H1 (cell line): ENCODE data around the gene PIM2. TPM values are rescaled to one million over a fixed set of nuclear protein-coding genes. Genes with fewer than 3 reads are reported as not detected.

Experiments used
- ATF2 ChIP-seq: IDR thresholded peaks from 2 replicates; pipeline ENCODE4 v1.6.1; 2012; ENCODE audit warnings: low read length, inconsistent platforms
- CHD7 ChIP-seq: fragments of 300-600 bp; sonication (generic); IDR thresholded peaks from 2 replicates; pipeline ENCODE4 v1.7.1; 2012; ENCODE audit warnings: low read length, moderate library complexity, mild to moderate bottlenecking, inconsistent platforms; ENCODE audit not compliant: insufficient replicate concordance
- TBP ChIP-seq: IDR thresholded peaks from 2 replicates; pipeline ENCODE4 v1.6.1; 2011; ENCODE audit warnings: low read depth, low read length, improper control_type of control experiment
- USF2 ChIP-seq: IDR thresholded peaks from 2 replicates; pipeline ENCODE4 v1.6.1; 2011; ENCODE audit warnings: low read length, improper control_type of control experiment
- ZNF274 ChIP-seq: IDR thresholded peaks from 2 replicates; pipeline ENCODE4 v1.7.0; 2012; ENCODE audit warnings: low read length, borderline replicate concordance; ENCODE audit errors: extremely low read depth
- polyA plus RNA-seq, 7 experiments: library from polyadenylated mRNA; depleted of rRNA in 3 of 7; stranded (reverse) in 5 of 7; unstranded in 2 of 7; fragments of >200 nt in 5 of 7; fragments of 200-250 nt in 2 of 7; gene quantifications; 1 replicate in 5 of 7; 2 replicates in 1 of 7; 4 replicates in 1 of 7; pipeline versions ENCODE4 v1.2.1 to v1.2.3, GENCODE V29; 2011 to 2013; ENCODE audit warnings: missing spikeins in 2 of 7, mixed read lengths in 2 of 7
- total RNA-seq: library from RNA; stranded (reverse); fragmentation: NEBNext Ultra II Directional; extraction: Animal tissue kit (Norgen Biotek cat#: 25700); gene quantifications from 2 replicates; pipeline ENCODE4 v1.2.1, GENCODE V29; 2021
- TF ChIP-seq, protein P1 (sequence below): IDR thresholded peaks from 2 replicates; pipeline ENCODE4 v1.6.1; 2012; ENCODE audit warnings: inconsistent platforms

The PIM2 gene
- total and polyA plus RNA-seq, 2 of the 8 experiments (the other 6 are each of a cell fraction or from before 2014, with no cell fraction given): 180 to 203 TPM

GRCh38 chrX:48923771-48924170 lies 4.9 kb upstream of the PIM2 start (continued):
- no peak for TF ChIP-seq ZNF274
- no peak for TF ChIP-seq USF2
- TF ChIP-seq TBP: no peak
- TF ChIP-seq, protein P1, sequence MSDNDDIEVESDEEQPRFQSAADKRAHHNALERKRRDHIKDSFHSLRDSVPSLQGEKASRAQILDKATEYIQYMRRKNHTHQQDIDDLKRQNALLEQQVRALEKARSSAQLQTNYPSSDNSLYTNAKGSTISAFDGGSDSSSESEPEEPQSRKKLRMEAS: no peak
- TF ChIP-seq CHD7: no peak
- TF ChIP-seq ATF2: no peak
